Endodermal cell (in vitro differentiated cells): ENCODE results near the gene FAM193B. TPM values are rescaled to one million over a fixed set of nuclear protein-coding genes. Genes with fewer than 3 reads are reported as not detected.

Experiments
- DNase-seq: peaks from one replicate; pipeline ENCODE4 v3.0.0-alpha.2; 2017
- H3K27ac ChIP-seq: 2 replicates; pipeline ENCODE4 v1.5.1; 2013; ENCODE audit warnings: mild to moderate bottlenecking, low read depth, low read length, moderate library complexity
- H3K27me3 ChIP-seq: 2 replicates; pipeline ENCODE4 v1.6.1; 2013; ENCODE audit warnings: mild to moderate bottlenecking, low read length, moderate library complexity; ENCODE audit not compliant: insufficient read depth, control insufficient read depth, poor library complexity, severe bottlenecking
- H3K36me3 ChIP-seq: 2 replicates; pipeline ENCODE4 v1.7.0; 2013; ENCODE audit warnings: mild to moderate bottlenecking, low read length, moderate library complexity; ENCODE audit not compliant: control insufficient read depth, insufficient read depth
- H3K4me1 ChIP-seq: one replicate; pipeline ENCODE4 v1.7.0; 2013; ENCODE audit warnings: low read length; ENCODE audit not compliant: control insufficient read depth, insufficient read depth
- H3K4me3 ChIP-seq: 2 replicates; pipeline ENCODE4 v1.5.1; 2013; ENCODE audit warnings: mild to moderate bottlenecking, low read length, moderate library complexity
- H3K9ac ChIP-seq: 2 replicates; pipeline ENCODE4 v1.6.1; 2013; ENCODE audit warnings: mild to moderate bottlenecking, low read length, moderate library complexity; ENCODE audit not compliant: poor library complexity, severe bottlenecking; ENCODE audit errors: extremely low read depth
- H3K9me3 ChIP-seq: 2 replicates; pipeline ENCODE4 v1.6.1; 2013; ENCODE audit warnings: mild to moderate bottlenecking, low read length, moderate library complexity; ENCODE audit not compliant: control insufficient read depth
- H3K27ac Mint-ChIP-seq: 2 replicates; pipeline ENCODE4 v1.8.0; 2020; ENCODE audit warnings: mixed read lengths
- H3K27me3 Mint-ChIP-seq: 2 replicates; pipeline ENCODE4 v1.8.0; 2021; ENCODE audit warnings: mild to moderate bottlenecking, mixed read lengths; ENCODE audit not compliant: insufficient read depth
- H3K36me3 Mint-ChIP-seq: 2 replicates; pipeline ENCODE4 v1.8.0; 2020; ENCODE audit warnings: low read depth, mixed read lengths
- H3K4me1 Mint-ChIP-seq: 2 replicates; pipeline ENCODE4 v1.8.0; 2020; ENCODE audit warnings: mixed read lengths
- H3K4me3 Mint-ChIP-seq: 2 replicates; pipeline ENCODE4 v1.8.0; 2020; ENCODE audit warnings: mild to moderate bottlenecking, moderate library complexity, mixed read lengths
- H3K9me3 Mint-ChIP-seq: 2 replicates; pipeline ENCODE4 v1.8.0; 2020; ENCODE audit warnings: mild to moderate bottlenecking, mixed read lengths
- WGBS, 2 experiments: methylation state at CpG; one replicate each; pipeline versions ENCODE4 v1.1.5 to v1.1.7; 2013; ENCODE audit warnings: missing lambda C conversion rate in 2 of 2, mixed read lengths in 1 of 2; ENCODE audit not compliant: insufficient coverage in 1 of 2, insufficient read length in 1 of 2; 5-methylcytosine and 5-hydroxymethylcytosine counted together
- total RNA-seq, 2 donors: library from RNA; stranded (reverse); fragmentation: NEBNext Ultra II Directional in 1 of 2; extraction: Animal tissue kit (Norgen Biotek cat#: 25700) in 1 of 2; gene quantifications; 2 replicates in 1 of 2; 3 replicates in 1 of 2; pipeline ENCODE4 v1.2.1, GENCODE V29; 2021
- TF ChIP-seq, protein P1 (sequence below): fragments of 200-600 bp; sonication (generic); conservative IDR thresholded peaks from 2 replicates; pipeline ENCODE4 v1.5.0; 2021; ENCODE audit warnings: antibody characterized with exemption, mild to moderate bottlenecking

FAM193B gene
- total RNA-seq, 2 donors from 2014 or later, result 112 to 115 TPM

DNA sequence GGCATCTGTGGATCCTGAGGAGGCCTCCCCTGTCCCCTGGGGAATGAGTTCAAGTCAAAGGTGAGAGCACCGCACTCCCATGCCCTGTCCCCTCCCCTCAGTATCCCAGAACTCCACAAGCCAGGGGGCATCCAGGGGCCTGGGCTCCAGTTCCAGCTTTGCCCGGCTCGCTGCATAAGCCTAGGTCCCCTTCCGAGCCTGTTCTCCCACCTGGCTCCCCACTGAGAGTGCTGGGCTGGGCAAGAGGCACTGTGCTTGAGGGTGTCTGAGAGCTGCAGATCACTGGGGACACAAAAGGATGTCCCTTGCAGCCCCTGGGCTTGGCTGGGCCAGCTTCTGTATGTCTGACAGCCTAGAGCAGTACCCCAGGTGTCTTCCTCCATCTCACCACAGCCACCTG is 49.3 kb downstream of the FAM193B start:
- Histone ChIP-seq H3K27me3 (no peaks in the 10 kb centered on the region), H3K9ac (no peak overlapping the region), H3K4me1 (peaks cover 4% of the 10 kb centered on the region), H3K27ac (no peak overlapping the region), H3K4me3 (no peak overlapping the region), H3K9me3 (no peaks in the 10 kb centered on the region), H3K36me3 (peaks cover 8% of the 10 kb centered on the region)
- TF ChIP-seq, protein P1, sequence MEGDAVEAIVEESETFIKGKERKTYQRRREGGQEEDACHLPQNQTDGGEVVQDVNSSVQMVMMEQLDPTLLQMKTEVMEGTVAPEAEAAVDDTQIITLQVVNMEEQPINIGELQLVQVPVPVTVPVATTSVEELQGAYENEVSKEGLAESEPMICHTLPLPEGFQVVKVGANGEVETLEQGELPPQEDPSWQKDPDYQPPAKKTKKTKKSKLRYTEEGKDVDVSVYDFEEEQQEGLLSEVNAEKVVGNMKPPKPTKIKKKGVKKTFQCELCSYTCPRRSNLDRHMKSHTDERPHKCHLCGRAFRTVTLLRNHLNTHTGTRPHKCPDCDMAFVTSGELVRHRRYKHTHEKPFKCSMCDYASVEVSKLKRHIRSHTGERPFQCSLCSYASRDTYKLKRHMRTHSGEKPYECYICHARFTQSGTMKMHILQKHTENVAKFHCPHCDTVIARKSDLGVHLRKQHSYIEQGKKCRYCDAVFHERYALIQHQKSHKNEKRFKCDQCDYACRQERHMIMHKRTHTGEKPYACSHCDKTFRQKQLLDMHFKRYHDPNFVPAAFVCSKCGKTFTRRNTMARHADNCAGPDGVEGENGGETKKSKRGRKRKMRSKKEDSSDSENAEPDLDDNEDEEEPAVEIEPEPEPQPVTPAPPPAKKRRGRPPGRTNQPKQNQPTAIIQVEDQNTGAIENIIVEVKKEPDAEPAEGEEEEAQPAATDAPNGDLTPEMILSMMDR, result no peak
- 93% methylated on average over 4 of the region's 4 CpGs; no CpG with 5 or more reads in 1 of the 2 experiments for WGBS, 2 experiments
- Mint-ChIP-seq H3K9me3 (no peaks in the 10 kb centered on the region), H3K27me3 (peaks cover 6% of the 10 kb centered on the region), H3K27ac (no peak overlapping the region), H3K4me3 (no peak overlapping the region), H3K36me3 (peaks cover 10% of the 10 kb centered on the region), H3K4me1 (peaks cover 5% of the 10 kb centered on the region)
- DNase-seq, result no peak

DNA sequence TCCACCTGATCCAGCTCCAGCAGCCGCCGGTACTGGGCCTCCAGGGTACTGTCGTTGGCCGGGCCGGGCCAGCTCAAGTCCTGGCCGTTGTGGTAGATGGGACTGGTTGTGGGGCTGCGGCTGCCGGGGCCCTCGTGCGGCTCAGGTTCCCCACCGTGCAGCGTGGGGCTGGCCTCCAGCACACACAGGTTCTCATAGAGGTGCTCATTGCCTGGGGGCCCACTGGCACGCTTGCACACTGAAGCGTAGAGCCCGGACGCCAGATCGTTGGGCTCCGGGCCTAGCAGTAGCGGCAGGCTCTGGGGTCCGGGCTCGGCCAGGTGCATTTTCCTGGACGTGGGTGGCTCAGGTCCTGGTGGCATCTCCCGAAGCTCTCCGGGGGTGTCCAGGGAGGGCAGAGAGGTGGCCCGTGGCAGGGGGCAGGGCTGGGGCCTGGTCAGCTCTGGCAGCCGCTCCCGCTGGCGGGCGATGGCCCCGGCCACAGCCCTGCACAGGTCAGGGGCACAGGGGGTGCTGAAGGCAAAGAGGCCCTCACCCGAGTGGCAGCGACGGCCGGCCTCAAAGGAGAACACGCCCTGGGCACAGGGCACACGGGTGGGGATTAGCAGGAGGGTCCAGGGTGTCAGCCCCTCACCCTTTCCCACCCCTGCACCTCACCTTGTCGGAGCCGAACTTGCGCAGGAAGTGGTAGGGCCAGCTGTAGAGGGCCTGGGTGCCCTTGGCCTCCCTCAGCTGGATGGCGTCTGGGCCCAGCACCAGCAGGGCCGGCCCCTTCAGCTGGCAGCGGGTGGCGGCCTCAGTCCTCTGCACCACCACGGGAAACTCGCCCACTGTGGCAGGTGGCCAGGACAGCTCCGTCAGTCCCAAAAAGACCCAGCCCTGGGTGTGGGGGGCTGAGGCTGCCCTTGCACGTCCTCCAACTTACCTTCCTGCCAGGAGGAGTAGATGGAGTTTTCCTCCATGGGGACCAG is 50.0 kb downstream of the FAM193B start:
- H3K36me3 Mint-ChIP-seq, result peaks cover 10% of the 10 kb centered on the region
- Histone ChIP-seq H3K27ac (no peak overlapping the region), H3K36me3 (peaks cover 5% of the 10 kb centered on the region), H3K4me1 (peaks cover 1% of the 10 kb centered on the region), H3K9me3 (no peaks in the 10 kb centered on the region), H3K27me3 (peaks cover 1% of the 10 kb centered on the region), H3K4me3 (no peak overlapping the region), H3K9ac (no peak overlapping the region)
- H3K4me3 Mint-ChIP-seq, result no peak overlapping the region
- 93 to 97% methylated on average over 24 to 47 of the region's 47 CpGs for WGBS, 2 experiments
- H3K9me3 Mint-ChIP-seq, result no peaks in the 10 kb centered on the region
- TF ChIP-seq, protein P1, result no peak
- no peak for DNase-seq
- H3K27ac Mint-ChIP-seq, result no peak overlapping the region
- peaks cover 13% of the 10 kb centered on the region for H3K27me3 Mint-ChIP-seq
- peaks cover 2% of the 10 kb centered on the region for H3K4me1 Mint-ChIP-seq

DNA sequence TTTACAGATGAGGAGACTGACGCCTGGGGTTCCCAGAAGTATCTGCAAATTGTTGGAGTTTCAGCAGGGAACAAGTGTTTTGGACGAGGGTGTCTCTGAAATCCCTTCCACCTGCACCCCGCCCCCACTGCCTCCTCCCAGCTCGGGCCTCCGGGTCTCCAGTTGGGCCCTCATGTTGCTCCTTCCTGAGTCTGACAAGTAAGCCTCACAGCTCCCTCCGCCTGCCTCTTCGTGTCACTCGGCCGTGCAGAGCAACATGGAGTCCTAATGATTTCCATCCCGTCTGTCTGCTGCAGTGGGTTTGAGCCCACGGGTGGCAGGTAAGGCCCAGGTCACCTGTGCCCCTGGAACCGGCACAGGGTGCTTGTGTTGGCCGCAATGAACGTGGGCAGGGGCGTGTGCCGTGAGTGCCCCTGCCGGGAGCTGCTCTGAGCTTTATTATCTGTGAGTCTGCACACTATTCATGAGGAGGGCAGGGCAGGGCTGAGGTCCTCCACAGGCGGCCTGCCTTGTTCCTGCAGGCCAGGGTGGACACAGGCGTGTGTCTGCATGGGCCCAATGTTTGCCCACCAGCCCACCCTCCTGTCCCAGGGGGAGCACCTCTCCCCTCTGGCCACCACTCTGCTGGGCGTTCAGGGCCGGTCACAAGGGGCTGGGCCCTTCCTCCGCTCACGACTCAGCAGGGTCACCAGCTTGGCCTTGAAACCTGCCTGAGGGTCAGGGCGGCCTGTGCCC is 50.8 kb downstream of the FAM193B start:
- Mint-ChIP-seq H3K36me3 (peaks cover 10% of the 10 kb centered on the region), H3K9me3 (no peaks in the 10 kb centered on the region), H3K27ac (no peak overlapping the region), H3K27me3 (peaks cover 21% of the 10 kb centered on the region), H3K4me3 (no peak overlapping the region), H3K4me1 (peaks cover 4% of the 10 kb centered on the region)
- H3K27ac ChIP-seq, result no peak overlapping the region
- peaks cover 10% of the 10 kb centered on the region for H3K27me3 ChIP-seq
- no peak overlapping the region for H3K4me3 ChIP-seq
- no peak overlapping the region for H3K9ac ChIP-seq
- H3K9me3 ChIP-seq, result no peaks in the 10 kb centered on the region
- TF ChIP-seq, protein P1, result no peak
- peaks cover 5% of the 10 kb centered on the region for H3K36me3 ChIP-seq
- no peak for DNase-seq
- H3K4me1 ChIP-seq, result no peaks in the 10 kb centered on the region
- WGBS, 2 experiments, result 89 to 91% methylated on average over 18 to 24 of the region's 24 CpGs
